ENCODE measurements around the gene ZNF512B.
"Not testable (repeated sequence)": the region's sequence is repeated elsewhere in the genome, so short reads cannot be mapped to it uniquely, and the experiment has no call there.

Gene ZNF512B

DNA sequence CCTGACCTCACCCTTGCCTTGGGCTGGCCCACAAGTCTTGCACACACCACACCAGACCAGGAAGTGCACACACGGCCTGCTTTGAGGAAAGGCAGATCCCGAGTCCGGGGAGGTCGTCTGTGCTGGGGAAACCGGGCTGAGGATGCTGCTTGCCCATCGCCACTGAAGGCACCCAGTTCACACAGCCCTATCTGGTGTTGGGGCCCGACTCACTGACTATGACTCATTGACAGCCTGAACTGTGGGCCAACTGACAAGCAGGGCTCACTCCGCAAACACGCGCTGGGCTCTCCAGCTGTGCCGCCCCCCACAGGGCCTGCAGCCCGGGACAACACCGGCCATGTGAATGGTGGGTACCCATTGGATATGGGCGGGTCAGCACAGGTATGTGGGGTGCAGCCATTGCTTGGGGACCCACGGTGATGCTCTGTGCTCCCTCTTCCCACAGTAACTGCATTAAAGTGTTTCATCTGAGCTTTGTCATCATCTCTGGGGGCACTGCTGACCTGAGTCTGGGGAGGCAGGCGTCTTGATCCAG is 8.1 kb upstream of the ZNF512B start:
- DNase-seq (ENCODE audit: low read depth): peak; percentile 22

DNA sequence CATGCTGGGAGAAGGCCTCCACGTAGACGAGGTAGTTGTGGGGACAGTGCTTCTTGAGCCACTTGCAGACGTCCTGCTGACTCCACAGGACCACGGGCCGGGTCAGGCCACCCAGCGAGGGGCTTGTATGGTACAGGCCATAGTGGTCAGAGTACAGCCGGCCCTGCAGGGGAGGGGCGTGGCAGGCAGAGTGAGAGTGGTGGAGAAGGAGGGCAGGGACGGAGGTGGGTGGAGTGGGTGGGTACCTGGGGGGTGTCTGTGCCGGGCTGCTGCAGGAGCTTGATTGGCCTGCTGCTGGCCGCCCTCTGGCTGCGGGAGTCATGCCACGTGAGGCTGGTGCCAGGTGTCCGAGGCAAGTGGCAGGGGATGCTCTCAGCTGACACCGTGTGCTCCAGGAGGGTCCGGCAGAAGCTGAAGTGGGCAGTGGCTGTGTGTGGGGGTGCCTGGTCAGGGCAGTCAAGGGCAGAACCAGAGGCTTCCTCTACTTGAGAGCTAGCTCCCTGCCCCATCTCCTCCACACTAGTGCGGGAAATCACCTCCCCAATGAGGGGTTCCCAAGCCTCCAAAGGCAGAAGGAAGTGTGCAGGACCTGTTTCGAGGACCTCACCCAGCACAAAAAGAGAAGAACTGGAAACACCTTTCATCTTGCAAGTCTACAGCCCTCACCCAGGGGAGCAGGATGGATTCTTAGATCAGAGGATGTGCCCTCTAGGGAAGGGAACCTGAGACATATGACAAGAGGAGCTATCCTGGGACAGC is 7.4 kb upstream of the ZNF512B start:
- no peak for DNase-seq (ENCODE audit: low read depth)

DNA sequence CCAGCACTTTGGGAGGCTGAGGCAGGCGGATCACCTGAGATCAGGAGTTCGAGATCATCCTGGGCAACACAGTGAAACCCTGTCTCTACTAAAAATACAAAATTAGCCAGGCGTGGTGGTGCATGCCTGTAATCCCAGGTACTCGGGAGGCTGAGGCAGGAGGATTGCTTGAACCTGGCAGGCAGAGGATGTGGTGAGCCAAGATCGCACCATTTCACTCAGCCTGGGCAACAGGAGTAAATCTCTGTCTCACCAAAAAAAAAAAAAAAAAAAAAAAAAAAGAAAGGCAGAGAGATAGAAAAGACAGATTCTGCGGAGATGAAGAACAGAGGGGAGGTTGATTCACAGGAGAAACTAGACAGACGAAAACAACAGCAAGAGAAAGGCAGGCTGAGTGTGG is 6.8 kb upstream of the ZNF512B start:
- not testable (repeated sequence) for DNase-seq (ENCODE audit: low read depth)

DNA sequence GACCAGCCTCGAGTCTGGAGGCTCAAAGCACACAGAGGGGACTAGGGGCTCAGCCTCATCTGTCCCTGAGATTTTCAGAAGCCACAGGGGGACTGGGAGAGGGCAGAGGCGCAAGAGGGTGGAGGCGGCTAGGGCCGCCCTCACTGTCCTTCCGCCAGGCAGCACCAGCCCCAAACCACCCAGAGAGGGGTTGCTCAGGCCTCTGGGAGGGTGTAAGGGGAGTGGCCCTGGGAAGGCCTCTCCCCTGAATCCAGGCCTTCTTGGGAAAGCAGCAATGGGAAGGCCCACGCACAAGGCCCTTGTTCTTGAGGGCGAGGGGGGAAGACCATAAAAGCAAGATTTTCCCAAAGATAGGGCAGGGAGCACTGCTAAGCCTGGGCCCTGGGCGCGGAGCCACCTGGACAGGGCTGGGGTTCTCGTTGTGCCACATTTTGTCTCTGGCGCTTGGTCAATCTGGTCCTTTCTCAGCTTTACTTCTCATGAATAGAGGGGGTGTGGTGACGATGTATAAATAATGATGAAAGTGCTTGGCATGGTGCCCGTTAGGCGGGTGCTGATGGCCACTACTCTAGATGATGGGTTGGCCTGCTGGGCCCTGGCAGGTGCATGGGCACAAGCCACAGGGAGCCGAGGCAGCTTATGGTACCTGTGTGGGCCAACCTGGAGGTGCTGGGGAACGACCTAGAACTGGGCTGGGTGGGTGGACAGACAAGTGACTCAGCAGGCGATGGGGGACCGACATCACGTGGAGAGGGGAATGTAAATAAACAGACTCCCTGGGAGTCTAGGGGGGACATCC is 4.9 kb upstream of the ZNF512B start:
- DNase-seq (ENCODE audit: low read depth): no peak

DNA sequence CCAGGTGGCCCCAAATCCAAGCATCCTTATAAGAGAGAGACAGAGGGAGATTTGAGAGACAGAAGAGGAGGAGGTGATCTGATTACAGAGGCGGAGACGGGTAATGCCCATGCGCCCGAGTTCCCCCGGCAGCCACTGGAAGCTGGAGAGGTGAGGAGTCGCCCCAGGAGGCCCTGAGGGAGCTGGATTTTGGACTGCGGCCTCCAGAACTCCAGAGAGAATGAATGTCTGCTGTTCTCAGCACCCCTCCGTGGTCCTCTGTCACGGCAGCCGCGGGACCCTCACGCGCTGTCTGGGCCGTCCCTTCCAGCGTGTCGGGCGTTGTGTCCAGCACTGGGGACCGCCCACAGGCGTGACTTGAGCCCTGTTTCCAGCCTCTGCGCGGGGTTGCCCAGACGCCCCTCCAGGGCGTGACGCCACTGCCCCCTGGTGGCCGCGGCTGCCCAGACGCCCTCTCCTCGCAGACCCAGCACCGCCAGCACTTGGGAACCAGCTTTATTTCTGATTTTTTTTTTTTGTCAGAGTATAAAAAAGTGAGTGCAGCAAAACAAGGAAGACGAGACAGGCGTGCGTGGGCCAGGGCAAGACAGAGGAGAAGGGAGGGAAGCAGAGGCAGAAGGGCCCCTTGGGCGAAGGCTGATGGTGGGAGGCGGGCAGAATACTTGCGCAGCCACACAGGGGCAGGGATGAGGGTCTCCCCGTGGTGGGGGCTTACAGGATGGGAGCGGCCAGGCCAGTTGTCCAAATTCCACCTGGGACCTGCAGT is 4.1 kb upstream of the ZNF512B start:
- DNase-seq (ENCODE audit: low read depth): peak; percentile 67

DNA sequence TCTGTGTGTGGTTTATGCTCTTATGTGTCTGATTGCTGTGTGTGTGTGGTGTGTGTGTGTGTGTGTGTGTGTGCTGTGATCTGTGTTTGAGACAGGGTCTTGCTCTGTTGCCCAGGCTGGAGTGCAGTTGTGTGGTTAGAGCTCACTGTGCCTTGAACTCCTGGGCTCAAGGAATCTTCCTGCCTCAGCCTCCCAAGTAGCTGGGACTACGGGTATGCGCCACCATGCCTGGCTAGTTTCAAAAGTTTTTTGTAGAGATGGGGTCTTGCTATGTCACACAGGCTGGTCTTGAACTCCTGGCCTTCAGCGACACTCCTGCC is 3.4 kb upstream of the ZNF512B start:
- no peak for DNase-seq (ENCODE audit: low read depth)

DNA sequence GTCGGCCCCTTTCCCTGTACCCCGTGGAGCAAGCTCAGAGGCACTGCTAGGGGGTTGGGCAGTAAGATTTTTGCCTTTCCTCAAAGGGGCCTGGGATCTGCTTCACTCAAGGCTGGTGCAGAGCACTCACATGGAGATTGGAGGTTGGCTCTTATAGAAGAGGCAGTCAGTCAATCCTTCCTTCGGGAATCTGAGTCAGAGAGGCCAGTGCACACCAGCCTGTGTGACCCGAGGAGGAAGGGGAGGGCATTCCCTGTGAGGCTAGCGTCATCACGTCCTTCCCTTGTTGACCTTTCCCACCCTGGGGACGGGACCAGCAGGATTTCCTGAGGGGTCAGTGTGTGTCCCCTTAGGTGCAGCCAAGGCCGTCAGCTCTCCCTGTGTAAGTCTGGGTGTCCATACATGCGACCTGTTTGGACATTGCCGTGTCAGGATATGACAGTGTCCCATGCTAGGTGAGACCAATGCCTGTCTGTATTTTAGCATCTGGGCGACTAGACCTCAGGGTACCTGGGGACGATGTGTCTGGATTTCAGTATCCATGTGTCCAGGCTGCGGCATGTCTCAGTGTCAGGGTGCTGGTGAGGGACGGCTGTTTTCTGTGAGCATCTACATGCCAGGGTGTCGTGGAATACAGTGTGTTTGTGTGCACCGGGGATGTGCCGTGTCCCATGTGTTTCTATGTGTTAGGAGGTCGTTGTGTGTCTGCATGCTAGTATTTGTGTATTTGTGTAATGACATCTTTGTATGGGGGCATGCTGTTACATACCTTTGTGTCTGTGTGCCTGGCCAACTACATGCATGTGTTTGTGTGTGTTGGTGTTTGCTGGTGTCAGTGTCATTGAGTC is 2.8 kb upstream of the ZNF512B start:
- DNase-seq (ENCODE audit: low read depth): no peak

DNA sequence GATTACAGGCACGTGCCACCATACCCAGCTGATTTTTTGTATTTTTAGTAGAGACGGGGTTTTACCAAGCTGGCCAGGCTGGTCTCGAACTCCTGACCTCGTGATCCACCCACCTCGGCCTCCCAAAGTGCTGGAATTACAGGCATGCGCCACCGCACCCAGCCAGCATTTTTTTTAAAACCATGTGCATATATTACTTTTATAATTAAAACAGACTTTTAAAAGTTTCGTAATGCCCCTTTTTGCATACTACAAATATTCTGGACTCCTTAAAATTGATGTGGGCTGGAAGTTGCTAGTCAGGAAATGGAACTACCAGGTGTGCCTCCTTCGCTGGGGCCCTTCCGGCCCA is 2.2 kb upstream of the ZNF512B start:
- not testable (repeated sequence) for DNase-seq (ENCODE audit: low read depth)

DNA sequence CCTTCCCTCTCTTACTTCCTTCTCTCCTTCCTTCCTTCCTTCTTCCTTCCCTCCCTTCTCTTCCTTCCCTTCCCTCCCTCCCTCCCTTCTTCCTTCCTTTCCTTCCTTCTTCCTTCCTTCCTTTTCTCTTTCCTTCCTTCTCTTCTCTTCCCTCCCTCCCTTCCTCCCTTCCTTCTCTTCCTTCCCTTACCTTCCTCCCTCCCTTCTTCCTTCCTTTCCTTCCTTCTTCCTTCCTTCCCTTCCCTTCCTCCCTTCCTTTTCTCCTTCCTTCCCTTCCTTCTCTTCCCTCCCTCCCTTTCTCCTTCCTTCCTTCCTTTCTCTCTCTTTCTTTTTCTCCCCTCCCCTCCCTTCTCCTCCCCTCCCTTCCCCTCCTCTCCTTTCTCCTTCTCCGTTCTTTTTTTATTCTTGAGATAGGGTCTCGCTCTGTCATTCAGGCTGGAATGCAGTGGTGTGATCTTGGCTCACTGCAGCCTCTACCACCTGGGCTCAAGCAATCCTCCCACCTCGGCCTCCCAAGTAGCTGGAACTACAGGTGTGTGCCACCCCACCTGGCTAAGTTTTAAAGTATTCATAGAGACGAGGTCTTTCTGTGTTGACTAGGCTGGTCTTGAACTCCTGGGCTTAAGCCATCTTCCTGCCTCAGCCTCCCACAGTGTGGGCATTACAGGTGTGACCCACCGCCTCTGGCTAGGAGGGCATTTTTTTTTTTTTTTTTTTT is 1.1 kb upstream of the ZNF512B start:
- DNase-seq (ENCODE audit: low read depth): no peak

DNA sequence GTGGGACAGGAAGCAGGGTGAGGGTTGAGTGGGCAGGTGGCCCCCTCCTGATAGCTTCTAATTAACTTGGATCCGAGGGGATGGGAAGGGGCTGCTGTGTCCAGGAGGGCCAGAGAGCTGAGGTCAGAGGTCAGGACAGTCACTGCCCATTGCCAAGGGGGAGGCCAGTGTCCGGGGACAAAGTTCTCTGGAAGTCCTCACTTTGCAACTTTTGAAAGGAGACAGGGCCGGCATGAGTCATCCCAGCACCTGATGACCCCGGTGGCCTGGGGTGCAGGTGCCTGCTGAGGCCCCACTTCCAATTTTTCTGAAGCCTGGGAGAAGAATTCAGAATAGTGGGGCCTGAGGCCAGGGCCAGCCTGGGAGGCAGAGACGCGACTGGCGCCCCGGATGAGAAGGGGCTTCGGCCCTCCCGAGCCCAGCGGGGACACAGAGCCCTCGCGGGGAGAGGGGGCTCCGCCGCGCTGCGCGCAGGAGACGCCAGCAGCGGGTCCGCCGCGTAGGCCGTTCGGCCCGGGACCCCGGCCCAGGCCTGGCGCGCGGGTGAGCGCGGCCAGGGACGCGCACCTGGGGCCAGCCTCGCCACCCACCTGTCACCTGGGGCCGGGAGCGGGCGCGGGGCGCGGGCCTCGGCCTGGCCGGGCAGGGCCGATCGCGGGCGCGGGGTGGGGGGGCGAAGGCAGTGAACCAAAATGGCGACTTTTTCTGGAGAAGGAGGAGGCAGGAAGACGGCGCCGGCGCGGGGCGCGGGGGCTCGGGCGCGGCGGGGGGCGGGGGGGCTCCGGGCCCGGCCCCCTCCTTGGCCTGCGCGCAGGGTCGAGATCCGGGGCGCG is 586 bp downstream of the ZNF512B start:
- no peak for DNase-seq (ENCODE audit: low read depth)

DNA sequence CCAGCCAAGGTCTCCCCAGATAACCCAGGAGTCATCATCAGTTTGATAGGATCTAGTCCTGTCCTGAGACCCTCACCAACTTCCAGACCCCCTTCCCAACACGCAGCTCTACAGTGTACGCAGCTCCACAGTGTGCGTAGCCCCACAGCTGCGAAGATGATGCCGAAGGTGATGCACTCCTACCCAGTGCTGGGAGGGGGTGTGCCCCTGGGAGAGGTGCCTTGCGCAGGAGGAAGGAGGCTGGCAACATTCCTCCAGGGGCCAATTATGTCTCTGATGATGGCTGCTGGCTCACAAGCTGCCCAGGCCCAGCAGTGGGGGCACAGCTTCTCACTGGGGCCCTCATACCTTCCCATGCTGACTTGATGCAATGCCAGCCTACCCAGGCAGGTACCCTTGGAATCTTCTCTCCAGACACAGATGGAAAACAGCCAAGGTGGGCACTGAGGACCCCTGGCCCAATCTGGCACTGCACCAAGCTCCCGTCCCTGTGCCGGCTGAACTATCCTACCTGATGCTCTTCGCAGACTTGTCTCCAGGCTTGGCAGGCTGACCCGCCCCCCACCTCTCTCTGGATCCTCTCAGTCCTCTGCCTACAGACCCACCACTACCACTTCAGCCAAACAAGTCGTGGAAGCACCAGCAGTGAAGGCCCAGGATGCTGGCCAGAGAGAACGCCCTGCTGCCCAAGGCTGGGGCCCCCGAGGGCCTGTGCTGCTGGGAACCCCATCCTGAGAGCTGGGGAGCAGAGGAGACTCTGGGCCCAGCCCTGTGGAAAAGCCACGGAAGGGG is 1.4 kb downstream of the ZNF512B start:
- no peak for DNase-seq (ENCODE audit: low read depth)

DNA sequence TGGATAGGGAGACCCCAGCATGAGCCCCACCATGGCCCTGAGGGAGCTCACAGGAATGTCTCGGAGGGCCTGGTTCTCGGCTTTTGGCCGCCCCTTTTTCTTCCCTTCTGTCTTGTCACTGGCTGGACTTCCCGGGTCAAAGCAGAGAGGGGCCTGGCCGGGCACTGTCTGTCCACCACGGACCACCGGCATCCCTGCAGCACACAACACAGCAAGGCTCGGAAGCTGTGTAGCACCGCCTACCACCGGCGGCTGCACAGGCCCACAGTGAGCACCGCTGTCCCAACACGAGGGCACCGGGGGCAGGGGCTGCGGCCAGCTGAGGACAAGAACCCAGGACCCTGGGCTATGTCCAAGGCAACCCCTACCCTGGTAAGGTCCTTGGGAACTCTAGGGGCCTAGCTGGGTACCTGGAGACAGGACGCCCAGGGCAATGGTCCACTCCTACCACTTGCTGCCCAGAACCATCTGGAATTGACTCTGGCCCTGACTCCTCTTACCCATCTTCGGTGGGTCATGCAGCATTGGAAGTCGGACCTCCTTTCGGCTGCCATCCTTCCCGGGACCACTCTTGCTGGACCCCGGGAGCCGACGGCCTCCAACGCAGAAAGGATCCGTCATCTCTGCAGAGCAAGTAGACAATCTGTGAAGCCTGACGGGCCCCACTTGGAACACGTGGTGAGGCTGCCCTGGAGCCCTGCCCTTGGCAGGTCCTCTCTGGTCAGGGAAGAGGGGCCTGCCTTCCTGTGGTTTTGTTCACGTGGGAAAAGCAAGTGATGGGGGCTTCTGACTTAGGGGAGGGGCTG is 2.2 kb downstream of the ZNF512B start:
- no peak for DNase-seq (ENCODE audit: low read depth)

DNA sequence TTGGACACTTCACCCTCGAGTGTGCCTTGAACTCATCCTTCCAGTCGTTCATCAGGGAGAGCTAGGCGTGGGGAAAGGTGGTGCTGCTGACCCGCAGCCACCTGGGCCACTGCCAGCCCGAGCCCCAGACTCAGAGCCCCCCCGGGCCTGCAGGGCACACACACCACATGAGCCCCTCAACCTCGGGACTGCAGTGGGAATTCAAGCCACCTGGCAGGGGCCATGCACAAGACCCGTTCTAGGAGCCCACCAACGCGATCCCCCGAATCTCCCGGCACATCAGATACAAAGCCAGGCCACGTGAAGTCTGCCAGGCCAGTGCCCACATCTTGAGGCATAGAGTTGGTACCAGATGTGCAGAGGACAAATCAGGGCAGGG is 2.8 kb downstream of the ZNF512B start:
- DNase-seq (ENCODE audit: low read depth): no peak

DNA sequence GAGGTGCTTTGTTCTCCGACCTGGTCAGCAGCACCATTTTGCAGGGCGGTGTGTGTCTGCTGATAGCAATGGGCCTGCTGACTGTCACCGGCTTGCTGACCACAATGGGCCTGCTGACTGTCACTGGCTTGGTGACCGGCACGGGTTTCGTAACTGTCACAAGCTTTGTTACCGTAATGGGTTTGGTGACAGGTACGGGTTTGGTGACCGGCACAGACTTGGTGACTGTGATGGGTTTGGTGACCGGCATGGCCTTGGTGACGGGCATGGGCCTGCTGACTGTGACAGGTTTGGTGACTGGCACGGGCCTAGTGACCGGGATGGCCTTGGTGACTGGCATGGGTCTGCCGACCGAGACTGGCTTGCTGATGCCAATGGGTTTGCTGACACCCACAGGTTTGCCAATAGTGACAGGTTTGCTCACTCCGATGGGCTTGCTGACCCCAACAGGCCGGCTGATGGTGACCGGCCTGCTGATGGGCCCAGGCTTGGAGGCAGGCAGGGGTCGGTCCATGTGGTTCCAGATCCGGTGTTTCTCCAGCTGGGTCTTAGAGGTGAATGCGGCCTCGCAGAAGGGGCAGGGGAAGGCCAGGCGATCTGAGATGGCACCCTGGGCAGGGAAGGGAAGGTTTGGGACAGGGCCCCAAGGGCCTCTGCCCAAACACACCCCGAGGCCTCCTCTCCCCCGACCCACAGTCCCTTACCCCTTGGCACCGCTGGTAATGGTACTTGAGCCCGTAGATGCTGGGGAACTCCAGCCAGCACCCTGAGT is 3.4 kb downstream of the ZNF512B start:
- no peak for DNase-seq (ENCODE audit: low read depth)

DNA sequence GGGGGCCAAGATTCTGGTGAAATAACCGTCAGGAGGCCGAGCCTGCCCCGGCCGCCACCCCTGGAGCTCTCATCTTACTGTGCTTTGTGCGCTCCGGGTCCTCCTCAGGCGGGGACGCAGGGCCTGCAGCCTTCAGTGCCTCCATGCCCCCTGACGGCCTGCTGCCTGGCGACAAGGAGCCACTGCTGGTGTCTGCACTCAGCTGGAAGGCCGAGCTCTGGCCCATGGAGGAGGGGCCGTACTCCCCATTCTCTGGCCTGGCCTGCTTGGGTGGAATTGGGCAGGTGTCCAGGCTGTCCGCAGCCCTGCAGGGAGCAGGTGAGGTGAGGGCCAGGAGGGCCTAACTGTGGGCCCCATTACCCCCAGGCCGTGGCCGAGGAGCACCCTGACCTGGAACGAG is 5.3 kb downstream of the ZNF512B start:
- DNase-seq (ENCODE audit: low read depth): no peak

DNA sequence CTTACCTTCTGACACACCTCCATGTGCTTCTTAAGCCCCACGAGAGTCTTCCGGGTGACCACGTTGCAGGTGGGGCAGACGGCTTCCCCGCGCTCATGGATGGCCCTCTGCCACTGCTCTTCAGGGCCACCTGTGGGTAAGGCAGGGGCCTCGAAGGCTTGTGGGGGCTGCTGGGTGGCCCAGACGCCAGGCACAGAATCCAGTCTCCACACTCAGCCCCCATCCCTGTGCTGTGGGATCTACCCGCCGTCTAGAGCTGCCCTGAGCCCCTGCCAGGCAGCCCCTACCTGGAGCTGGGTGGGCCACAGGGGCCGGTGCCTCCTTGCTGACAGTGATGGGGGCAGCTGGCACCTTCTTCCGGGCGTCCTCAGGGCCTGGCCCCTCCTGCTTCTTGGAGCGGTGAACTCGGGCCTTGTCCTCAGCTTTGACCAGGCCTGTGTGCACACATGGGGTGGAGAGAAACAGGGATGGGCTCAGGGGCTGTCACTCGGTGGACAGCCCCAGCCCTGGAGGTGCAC is 5.9 kb downstream of the ZNF512B start:
- DNase-seq (ENCODE audit: low read depth): no peak

DNA sequence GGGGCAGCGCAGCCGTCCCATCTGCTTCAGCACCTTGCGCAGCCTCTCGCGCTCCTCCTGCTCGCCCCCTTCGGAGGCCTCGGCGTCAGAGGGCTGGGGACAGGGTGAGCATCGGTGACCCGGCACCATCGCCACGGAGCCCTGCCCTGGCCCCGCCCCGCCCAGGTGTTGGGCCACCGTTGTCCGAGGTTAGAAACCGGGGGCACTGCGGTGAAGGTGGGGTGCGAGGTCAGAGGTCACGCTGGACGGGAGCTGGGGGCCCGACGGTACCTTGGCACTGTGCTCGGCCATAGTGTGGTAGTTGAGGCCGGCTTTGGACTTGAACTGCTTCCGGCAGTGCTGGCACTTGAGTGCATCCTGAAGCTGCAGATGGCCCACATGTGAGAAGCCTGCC is 6.4 kb downstream of the ZNF512B start:
- no peak for DNase-seq (ENCODE audit: low read depth)
